H1 (cell line): ENCODE measurements around the gene EXO1. TPM values are rescaled to one million over a fixed set of nuclear protein-coding genes. Genes with fewer than 3 reads are reported as not detected.

Experiments
- CHD7 ChIP-seq: fragments of 300-600 bp; sonication (generic); IDR thresholded peaks from 2 replicates; pipeline ENCODE4 v1.7.1; 2012; ENCODE audit warnings: low read length, moderate library complexity, mild to moderate bottlenecking, inconsistent platforms; ENCODE audit not compliant: insufficient replicate concordance
- polyA plus RNA-seq, 7 experiments: library from polyadenylated mRNA; depleted of rRNA in 3 of 7; stranded (reverse) in 5 of 7; unstranded in 2 of 7; fragments of >200 nt in 5 of 7; fragments of 200-250 nt in 2 of 7; gene quantifications; 1 replicate in 5 of 7; 2 replicates in 1 of 7; 4 replicates in 1 of 7; pipeline versions ENCODE4 v1.2.1 to v1.2.3, GENCODE V29; 2011 to 2013; ENCODE audit warnings: missing spikeins in 2 of 7, mixed read lengths in 2 of 7
- total RNA-seq: library from RNA; stranded (reverse); fragmentation: NEBNext Ultra II Directional; extraction: Animal tissue kit (Norgen Biotek cat#: 25700); gene quantifications from 2 replicates; pipeline ENCODE4 v1.2.1, GENCODE V29; 2021

EXO1 gene
- total and polyA plus RNA-seq, 2 of the 8 experiments (the other 6 are each of a cell fraction or from before 2014, with no cell fraction given): 9.2 to 43.0 TPM

GRCh38 chr1:241828463-241829021, 19.5 kb upstream of the EXO1 start (continued):
- TF ChIP-seq CHD7: no peak
